SK-N-SH (cell line): ENCODE measurements around the gene GNA15. TPM values are rescaled to one million over a fixed set of nuclear protein-coding genes. Genes with fewer than 3 reads are reported as not detected.

Experiments used
- CTCF ChIA-PET: fragments of 300-600, 350-600 bp; formaldehyde crosslinking; extraction: SDS; loops from one replicate; lab custom pipeline; 2021; lab: Yijun Ruan, JAX
- POLR2A ChIA-PET: fragments of 350-600 bp; sonication (Branson Sonifier 250); formaldehyde crosslinking; extraction: SDS; loops from one replicate; lab custom pipeline; 2020; ENCODE audit warnings: antibody characterized with exemption, inconsistent platforms; lab: Yijun Ruan, JAX
- DNase-seq: peaks from one replicate; pipeline ENCODE4 v3.0.0; 2012
- H2AFZ ChIP-seq: fragments of 200-600 bp; sonication (generic); 2 replicates; pipeline ENCODE4 v1.8.1; 2016; ENCODE audit warnings: antibody characterized with exemption, mild to moderate bottlenecking, low read depth
- H3F3A ChIP-seq: fragments of 200-600 bp; sonication (generic); replicated peaks from 2 replicates; pipeline ENCODE3; 2016; ENCODE audit warnings: antibody characterized with exemption, mild to moderate bottlenecking; ENCODE audit not compliant: insufficient read depth
- H3K27ac ChIP-seq, 2 experiments: fragments of 200-500 bp in 1 of 2; fragments of 200-600 bp in 1 of 2; sonication (Bioruptor generic) in 1 of 2; sonication (generic), shearing (Covaris generic) in 1 of 2; 2 replicates each; pipeline versions ENCODE4 v1.5.1 to v1.6.1; 2014 to 2016; ENCODE audit warnings: low read depth in 2 of 2, inconsistent platforms in 1 of 2, low read length in 1 of 2, mild to moderate bottlenecking in 1 of 2, mixed read lengths in 1 of 2
- H3K27me3 ChIP-seq: fragments of 200-600 bp; sonication (generic), shearing (Covaris generic); 2 replicates; pipeline ENCODE4 v1.6.1; 2016; ENCODE audit warnings: mixed run types; ENCODE audit not compliant: insufficient read depth
- H3K36me3 ChIP-seq, 2 experiments: fragments of 200-500 bp in 1 of 2; fragments of 200-600 bp in 1 of 2; sonication (Bioruptor generic) in 1 of 2; sonication (generic) in 1 of 2; replicated peaks in 1 of 2; 2 replicates each; pipeline versions ENCODE3 to v1.5.1; 2014 to 2016; ENCODE audit warnings: low read length in 1 of 2, mild to moderate bottlenecking in 1 of 2; ENCODE audit not compliant: insufficient read depth in 2 of 2, control insufficient read depth in 1 of 2
- H3K4me1 ChIP-seq, 2 experiments: fragments of 200-500 bp in 1 of 2; fragments of 200-600 bp in 1 of 2; sonication (Bioruptor generic) in 1 of 2; sonication (generic), shearing (Covaris generic) in 1 of 2; 2 replicates each; pipeline versions ENCODE4 v1.5.1 to v1.6.1; 2014 to 2016; ENCODE audit warnings: low read depth in 1 of 2, low read length in 1 of 2, mixed run types in 1 of 2; ENCODE audit not compliant: insufficient read depth in 2 of 2, control insufficient read depth in 1 of 2
- H3K4me2 ChIP-seq: fragments of 200-600 bp; sonication (generic), shearing (Covaris generic); 2 replicates; pipeline ENCODE4 v1.6.1; 2017; ENCODE audit warnings: mixed run types
- H3K4me3 ChIP-seq, 2 experiments: fragments of 200-500 bp in 1 of 2; fragments of 200-600 bp in 1 of 2; sonication (Bioruptor generic) in 1 of 2; sonication (generic), shearing (Covaris generic) in 1 of 2; 2 replicates each; pipeline versions ENCODE4 v1.5.1 to v1.8.1; 2014 to 2016; ENCODE audit warnings: low read depth in 2 of 2, inconsistent platforms in 1 of 2, low read length in 1 of 2, mild to moderate bottlenecking in 1 of 2, mixed read lengths in 1 of 2, moderate library complexity in 1 of 2
- H3K79me2 ChIP-seq: fragments of 200-600 bp; sonication (generic); 2 replicates; pipeline ENCODE4 v1.8.1; 2017; ENCODE audit warnings: mild to moderate bottlenecking; ENCODE audit not compliant: insufficient read depth
- H3K9ac ChIP-seq: fragments of 200-600 bp; sonication (generic); 2 replicates; pipeline ENCODE4 v1.6.1; 2017; ENCODE audit warnings: mixed run types
- H3K9me2 ChIP-seq: fragments of 200-600 bp; sonication (generic); 2 replicates; pipeline ENCODE4 v1.6.1; 2017; ENCODE audit warnings: mixed run types
- H3K9me3 ChIP-seq: fragments of 200-600 bp; sonication (generic); 2 replicates; pipeline ENCODE4 v1.6.1; 2017; ENCODE audit warnings: mixed run types, mild to moderate bottlenecking, moderate library complexity
- H4K20me1 ChIP-seq: fragments of 200-600 bp; sonication (generic); 2 replicates; pipeline ENCODE4 v1.6.1; 2017; ENCODE audit warnings: mild to moderate bottlenecking, mixed run types; ENCODE audit not compliant: insufficient read depth
- EP300 ChIP-seq, 2 experiments: IDR thresholded peaks; 2 replicates each; pipeline versions ENCODE4 v1.4.0 to v1.6.1; 2012; ENCODE audit warnings: borderline replicate concordance in 1 of 2, low read depth in 1 of 2, low read length in 1 of 2
- FOSL2 ChIP-seq: IDR thresholded peaks from 2 replicates; pipeline ENCODE4 v1.4.0; 2012; ENCODE audit warnings: low read depth, mild to moderate bottlenecking, moderate library complexity, borderline replicate concordance
- GATA2 ChIP-seq: sonication (generic); formaldehyde crosslinking; IDR thresholded peaks from 2 replicates; pipeline ENCODE4 v1.5.0; 2020; ENCODE audit warnings: mild to moderate bottlenecking, missing genetic modification reagents
- NFIC ChIP-seq: IDR thresholded peaks from 2 replicates; pipeline ENCODE4 v1.4.0; 2012; ENCODE audit warnings: borderline replicate concordance
- TAF1 ChIP-seq: IDR thresholded peaks from 2 replicates; pipeline ENCODE4 v1.6.1; 2012; ENCODE audit warnings: low read depth, mild to moderate bottlenecking, low read length, moderate library complexity, borderline replicate concordance
- YY1 ChIP-seq: IDR thresholded peaks from 2 replicates; pipeline ENCODE4 v1.4.0; 2012; ENCODE audit warnings: low read depth, mild to moderate bottlenecking
- WGBS: methylation state at CpG from one replicate; pipeline ENCODE4 v1.1.6; 2017; ENCODE audit warnings: low lambda C conversion rate; 5-methylcytosine and 5-hydroxymethylcytosine counted together
- polyA plus RNA-seq, 3 experiments: library from polyadenylated mRNA; depleted of rRNA; stranded (reverse); fragments of >200 nt; gene quantifications; 2 replicates each; pipeline ENCODE4 v1.2.3, GENCODE V29; 2012
- TF ChIP-seq, protein P1 (sequence below): IDR thresholded peaks from 2 replicates; pipeline ENCODE4 v1.4.0; 2012; ENCODE audit warnings: low read depth, borderline replicate concordance
- TF ChIP-seq, protein P2 (sequence below): IDR thresholded peaks from 2 replicates; pipeline ENCODE4 v1.6.1; 2012; ENCODE audit warnings: mild to moderate bottlenecking, low read depth, low read length, moderate library complexity

GNA15 gene
- polyA plus RNA-seq, 1 of the 3 experiments (the other 2 are of a cell fraction), result 0.05 TPM

DNA sequence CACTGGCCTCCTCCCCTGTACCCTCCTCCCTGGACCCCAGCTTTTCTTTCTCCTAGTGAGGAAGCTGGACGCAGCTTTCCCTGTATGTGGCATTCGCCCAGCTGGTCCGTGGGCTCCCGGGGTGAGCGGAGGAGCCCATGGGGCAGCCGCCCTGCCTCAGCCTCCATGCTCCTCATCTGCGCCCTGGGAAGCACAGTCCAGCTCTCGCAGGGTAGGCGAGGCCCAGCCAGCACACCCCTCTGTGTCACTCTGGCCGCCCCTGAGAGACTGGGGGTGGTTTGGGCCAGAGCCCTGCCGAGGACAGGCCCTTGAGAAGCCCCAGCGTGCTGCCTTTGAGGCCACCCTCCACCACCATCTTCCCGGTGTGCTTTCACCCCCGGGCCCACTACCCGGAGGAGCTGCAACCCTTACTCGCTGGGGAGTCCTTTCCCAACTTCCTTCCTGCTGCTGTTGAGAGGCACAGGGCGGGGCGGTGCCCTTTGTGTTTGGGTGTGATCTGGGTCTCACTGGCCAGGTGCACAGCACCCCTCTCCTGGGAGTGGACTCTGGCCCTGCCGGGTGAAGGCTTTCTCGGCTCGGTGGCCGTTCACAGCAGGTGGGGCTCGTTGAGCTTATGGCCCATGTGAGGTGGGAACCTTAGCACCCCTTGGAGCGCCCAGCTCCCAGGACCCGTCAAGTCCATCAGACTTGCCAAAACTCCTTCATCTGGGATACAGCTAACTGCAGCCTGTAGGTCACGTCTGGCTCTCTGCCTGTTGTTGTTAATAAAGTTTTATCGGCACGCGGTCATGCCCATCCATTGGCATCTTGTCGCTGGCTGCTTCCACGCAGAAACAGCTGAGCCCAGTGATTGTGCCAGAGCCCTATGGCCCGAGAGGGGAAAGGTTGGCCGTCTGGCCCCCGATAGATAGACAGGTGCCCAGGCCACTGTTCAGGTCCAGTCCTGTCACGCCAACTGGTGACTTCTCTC, 53.1 kb downstream of the GNA15 start:
- peaks cover 17% of the 10 kb centered on the region; the same call in 1 of the 2 replicates for H4K20me1 ChIP-seq
- CTCF ChIA-PET, result interaction anchor here (1.2 to 1.4 kb wide), 3 partner anchors 25 to 113 kb away, joined by 3 to 4 read pairs (median 4); no protein-coding TSS in a partner anchor
- H3K4me1 ChIP-seq, result peaks cover 10 to 19% of the 10 kb centered on the region in 2 experiments; a peak in 2 of 4 replicates
- H3K79me2 ChIP-seq, result peaks cover 67% of the 10 kb centered on the region
- no peaks in the 10 kb centered on the region for H3K27me3 ChIP-seq
- H3K4me2 ChIP-seq, result no peak overlapping the region
- no peaks in the 10 kb centered on the region for H3K9me3 ChIP-seq
- 93% methylated on average over 13 of the region's 35 CpGs for WGBS
- no peak for DNase-seq
- no peaks in the 10 kb centered on the region for H3K9me2 ChIP-seq
- no peak overlapping the region for H2AFZ ChIP-seq
- no peaks in the 10 kb centered on the region for H3F3A ChIP-seq
- POLR2A ChIA-PET, result no interaction called here
- peaks cover 0 to 8% of the 10 kb centered on the region in 2 experiments for H3K36me3 ChIP-seq
- no peak overlapping the region for H3K27ac ChIP-seq
- H3K4me3 ChIP-seq, result no peak overlapping the region
- H3K9ac ChIP-seq, result no peak overlapping the region
- TF ChIP-seq EP300 (IDR thresholded peaks at IDR 0.05; ENCODE audit: borderline replicate concordance in 1 of 2, low read depth in 1 of 2, low read length in 1 of 2), result no peak
- TF ChIP-seq GATA2 (CRISPR knock-in tag), result no peak
- TF ChIP-seq FOSL2, result no peak
- TF ChIP-seq, protein P1, sequence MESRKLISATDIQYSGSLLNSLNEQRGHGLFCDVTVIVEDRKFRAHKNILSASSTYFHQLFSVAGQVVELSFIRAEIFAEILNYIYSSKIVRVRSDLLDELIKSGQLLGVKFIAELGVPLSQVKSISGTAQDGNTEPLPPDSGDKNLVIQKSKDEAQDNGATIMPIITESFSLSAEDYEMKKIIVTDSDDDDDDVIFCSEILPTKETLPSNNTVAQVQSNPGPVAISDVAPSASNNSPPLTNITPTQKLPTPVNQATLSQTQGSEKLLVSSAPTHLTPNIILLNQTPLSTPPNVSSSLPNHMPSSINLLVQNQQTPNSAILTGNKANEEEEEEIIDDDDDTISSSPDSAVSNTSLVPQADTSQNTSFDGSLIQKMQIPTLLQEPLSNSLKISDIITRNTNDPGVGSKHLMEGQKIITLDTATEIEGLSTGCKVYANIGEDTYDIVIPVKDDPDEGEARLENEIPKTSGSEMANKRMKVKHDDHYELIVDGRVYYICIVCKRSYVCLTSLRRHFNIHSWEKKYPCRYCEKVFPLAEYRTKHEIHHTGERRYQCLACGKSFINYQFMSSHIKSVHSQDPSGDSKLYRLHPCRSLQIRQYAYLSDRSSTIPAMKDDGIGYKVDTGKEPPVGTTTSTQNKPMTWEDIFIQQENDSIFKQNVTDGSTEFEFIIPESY, result no peak
- TF ChIP-seq NFIC, result no peak
- no peak for TF ChIP-seq TAF1
- TF ChIP-seq YY1, result no peak
- TF ChIP-seq, protein P2, sequence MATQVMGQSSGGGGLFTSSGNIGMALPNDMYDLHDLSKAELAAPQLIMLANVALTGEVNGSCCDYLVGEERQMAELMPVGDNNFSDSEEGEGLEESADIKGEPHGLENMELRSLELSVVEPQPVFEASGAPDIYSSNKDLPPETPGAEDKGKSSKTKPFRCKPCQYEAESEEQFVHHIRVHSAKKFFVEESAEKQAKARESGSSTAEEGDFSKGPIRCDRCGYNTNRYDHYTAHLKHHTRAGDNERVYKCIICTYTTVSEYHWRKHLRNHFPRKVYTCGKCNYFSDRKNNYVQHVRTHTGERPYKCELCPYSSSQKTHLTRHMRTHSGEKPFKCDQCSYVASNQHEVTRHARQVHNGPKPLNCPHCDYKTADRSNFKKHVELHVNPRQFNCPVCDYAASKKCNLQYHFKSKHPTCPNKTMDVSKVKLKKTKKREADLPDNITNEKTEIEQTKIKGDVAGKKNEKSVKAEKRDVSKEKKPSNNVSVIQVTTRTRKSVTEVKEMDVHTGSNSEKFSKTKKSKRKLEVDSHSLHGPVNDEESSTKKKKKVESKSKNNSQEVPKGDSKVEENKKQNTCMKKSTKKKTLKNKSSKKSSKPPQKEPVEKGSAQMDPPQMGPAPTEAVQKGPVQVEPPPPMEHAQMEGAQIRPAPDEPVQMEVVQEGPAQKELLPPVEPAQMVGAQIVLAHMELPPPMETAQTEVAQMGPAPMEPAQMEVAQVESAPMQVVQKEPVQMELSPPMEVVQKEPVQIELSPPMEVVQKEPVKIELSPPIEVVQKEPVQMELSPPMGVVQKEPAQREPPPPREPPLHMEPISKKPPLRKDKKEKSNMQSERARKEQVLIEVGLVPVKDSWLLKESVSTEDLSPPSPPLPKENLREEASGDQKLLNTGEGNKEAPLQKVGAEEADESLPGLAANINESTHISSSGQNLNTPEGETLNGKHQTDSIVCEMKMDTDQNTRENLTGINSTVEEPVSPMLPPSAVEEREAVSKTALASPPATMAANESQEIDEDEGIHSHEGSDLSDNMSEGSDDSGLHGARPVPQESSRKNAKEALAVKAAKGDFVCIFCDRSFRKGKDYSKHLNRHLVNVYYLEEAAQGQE, result no peak
